ENCODE measurements around the gene TARS2. TPM values are rescaled to one million over a fixed set of nuclear protein-coding genes. Genes with fewer than 3 reads are reported as not detected.

Gene TARS2
- total RNA-seq, 1 donor from 2014 or later: 18.5 TPM

DNA sequence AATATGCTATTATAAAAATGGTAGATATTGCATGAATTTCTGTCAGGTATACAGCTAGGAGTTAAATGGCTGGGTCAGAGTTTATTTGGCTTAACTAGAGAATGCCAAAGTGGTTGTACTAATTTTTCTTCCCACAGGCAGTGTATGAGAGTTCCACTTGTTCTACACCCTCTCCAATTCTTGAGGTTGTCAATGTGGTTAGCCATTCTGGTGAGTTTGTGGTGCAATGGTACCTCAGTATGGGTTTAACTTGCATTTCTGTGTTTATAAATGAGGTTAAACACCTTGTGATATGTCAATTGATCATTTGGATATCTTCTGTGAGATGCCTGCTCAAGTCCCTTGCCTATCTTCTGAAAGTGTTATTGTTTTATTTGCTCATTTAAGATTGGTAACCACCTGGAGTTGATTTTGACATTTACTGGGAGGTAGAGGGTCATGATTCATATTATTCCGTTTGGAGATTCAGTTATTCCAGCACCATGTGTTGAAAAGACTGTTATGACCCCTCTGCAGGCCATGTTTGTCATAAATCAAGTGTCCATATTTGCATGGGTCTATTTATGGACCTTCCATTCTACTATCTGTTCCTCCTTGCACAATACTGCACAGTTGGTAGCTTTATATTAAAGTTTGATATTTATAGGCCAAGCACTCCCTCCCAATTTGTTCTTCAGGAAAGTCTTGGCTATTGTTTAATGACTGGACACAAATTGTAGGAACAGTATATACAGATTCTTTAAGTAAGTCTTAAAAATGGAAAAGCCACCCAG is 34.2 kb downstream of the TARS2 start:
- DNase-seq (no peak), ATAC-seq (no peak)
- TF ChIP-seq, protein P1, sequence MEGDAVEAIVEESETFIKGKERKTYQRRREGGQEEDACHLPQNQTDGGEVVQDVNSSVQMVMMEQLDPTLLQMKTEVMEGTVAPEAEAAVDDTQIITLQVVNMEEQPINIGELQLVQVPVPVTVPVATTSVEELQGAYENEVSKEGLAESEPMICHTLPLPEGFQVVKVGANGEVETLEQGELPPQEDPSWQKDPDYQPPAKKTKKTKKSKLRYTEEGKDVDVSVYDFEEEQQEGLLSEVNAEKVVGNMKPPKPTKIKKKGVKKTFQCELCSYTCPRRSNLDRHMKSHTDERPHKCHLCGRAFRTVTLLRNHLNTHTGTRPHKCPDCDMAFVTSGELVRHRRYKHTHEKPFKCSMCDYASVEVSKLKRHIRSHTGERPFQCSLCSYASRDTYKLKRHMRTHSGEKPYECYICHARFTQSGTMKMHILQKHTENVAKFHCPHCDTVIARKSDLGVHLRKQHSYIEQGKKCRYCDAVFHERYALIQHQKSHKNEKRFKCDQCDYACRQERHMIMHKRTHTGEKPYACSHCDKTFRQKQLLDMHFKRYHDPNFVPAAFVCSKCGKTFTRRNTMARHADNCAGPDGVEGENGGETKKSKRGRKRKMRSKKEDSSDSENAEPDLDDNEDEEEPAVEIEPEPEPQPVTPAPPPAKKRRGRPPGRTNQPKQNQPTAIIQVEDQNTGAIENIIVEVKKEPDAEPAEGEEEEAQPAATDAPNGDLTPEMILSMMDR (IDR thresholded peaks at IDR 0.05): no peak
- H3K27me3 ChIP-seq: no peaks in the 10 kb centered on the region
- intact Hi-C loops (cut with DNase I): no loop called here
- H3K9me3 ChIP-seq: no peaks in the 10 kb centered on the region
- H3K27ac ChIP-seq: no peak overlapping the region
- H3K36me3 ChIP-seq: no peaks in the 10 kb centered on the region
- H3K4me1 ChIP-seq: peaks cover 3% of the 10 kb centered on the region
- H3K4me3 ChIP-seq: no peak overlapping the region

DNA sequence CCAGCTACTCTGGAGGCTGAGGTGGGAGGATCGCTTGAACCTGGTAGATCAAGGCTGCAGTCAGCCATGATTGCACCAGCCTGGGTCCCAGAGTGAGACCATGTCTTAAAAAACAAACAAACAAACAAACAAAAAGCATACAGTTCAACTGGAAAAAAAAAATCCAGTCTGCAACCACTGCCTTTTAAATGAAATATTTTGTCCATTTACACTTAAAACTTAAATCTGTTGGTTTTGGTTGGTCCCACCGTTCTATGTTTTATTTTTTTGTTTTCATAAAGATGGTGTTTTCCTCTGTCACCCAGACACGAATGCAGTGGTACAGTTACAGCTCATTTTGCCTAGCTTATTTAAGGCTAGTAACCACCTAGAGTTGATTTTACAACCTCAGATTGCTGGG is 38.1 kb downstream of the TARS2 start:
- Histone ChIP-seq H3K9me3 (no peaks in the 10 kb centered on the region), H3K27ac (no peak overlapping the region), H3K4me1 (no peaks in the 10 kb centered on the region), H3K27me3 (no peaks in the 10 kb centered on the region), H3K4me3 (no peak overlapping the region), H3K36me3 (no peaks in the 10 kb centered on the region)
- TF ChIP-seq, protein P1 (IDR thresholded peaks at IDR 0.05): no peak
- ATAC-seq (no peak), DNase-seq (no peak)
- intact Hi-C loops (cut with DNase I): no loop called here

DNA sequence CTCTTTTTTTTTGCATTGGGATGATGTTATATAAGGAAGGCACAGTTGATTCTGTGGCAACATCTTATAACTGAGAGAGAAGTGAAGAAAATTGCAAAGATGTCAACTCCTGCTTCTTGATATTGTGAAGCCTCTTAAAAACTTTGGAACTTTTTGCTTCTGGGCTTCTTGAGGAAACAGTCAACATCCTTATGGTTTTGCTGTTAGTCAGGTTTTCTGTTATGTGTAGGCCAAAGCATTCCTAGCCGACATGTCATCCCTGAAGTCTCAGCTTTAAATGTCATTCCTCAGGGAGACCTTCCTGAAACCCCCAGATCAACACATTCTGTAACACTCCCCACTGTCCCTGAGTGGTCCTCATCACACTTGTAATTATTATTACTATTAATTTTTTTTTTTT is 41.0 kb downstream of the TARS2 start:
- Histone ChIP-seq H3K9me3 (no peaks in the 10 kb centered on the region), H3K27me3 (no peaks in the 10 kb centered on the region), H3K4me1 (no peaks in the 10 kb centered on the region), H3K4me3 (no peak overlapping the region), H3K27ac (no peak overlapping the region), H3K36me3 (no peaks in the 10 kb centered on the region)
- intact Hi-C loops (cut with DNase I): no loop called here
- no peak for DNase-seq
- TF ChIP-seq, protein P1 (IDR thresholded peaks at IDR 0.05): no peak
- no peak for ATAC-seq

DNA sequence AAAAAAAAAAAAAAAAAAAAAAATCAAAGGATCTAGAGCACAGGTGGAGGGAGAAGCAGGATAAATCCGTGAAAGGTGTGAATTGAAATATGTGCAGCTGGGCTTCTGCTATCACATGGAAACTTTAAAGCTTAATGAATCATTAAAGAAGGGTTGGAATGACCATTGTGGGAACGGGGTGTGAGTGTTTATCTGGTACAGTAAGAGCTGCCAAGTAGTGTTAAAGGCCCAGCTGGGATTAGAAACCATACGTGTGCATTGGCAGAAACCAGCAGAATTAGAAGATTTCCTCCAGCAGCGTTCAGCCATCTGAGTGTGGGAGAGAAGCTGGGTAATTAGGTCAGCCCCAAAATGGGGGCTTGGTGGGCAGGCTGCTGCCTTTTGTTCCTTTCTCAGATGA is 41.8 kb downstream of the TARS2 start:
- Histone ChIP-seq H3K36me3 (no peaks in the 10 kb centered on the region), H3K27me3 (no peaks in the 10 kb centered on the region), H3K4me1 (no peaks in the 10 kb centered on the region), H3K4me3 (no peak overlapping the region), H3K27ac (no peak overlapping the region), H3K9me3 (no peaks in the 10 kb centered on the region)
- intact Hi-C loops (cut with DNase I): no loop called here
- DNase-seq (no peak), ATAC-seq (no peak)
- TF ChIP-seq, protein P1 (IDR thresholded peaks at IDR 0.05): no peak

DNA sequence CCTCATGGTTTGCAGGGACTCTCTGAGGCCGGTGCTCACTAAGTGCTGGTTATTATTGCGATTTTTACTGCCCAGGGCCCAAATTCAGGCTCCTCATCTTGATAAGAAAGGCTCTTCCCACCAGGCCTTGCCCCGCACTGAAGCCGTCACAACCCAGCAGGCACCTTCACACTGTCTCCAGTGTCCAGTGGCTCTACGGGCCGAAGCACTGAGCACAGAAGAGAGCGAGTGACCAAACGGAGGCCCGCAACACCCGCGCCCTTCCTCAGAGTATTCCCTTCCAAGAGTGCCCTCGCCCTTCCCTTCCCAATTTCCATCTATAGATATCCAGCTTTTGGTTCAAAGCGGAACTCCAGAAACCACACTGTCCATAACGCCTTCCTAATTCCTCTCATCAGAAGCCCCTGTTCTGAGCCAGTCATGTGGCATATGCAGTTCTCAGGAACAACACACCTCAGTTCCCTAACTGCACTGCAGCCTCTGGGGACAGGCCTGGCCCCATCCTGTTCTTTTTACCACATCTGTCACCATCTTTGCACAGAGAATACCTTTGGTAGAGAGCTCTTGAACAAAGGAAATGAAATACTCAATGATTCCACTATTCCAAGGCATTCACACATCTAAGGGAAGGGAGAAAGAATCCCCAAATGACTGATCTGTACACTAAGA is 43.4 kb downstream of the TARS2 start:
- ATAC-seq (no peak), DNase-seq (no peak)

More for the DNA sequence above, 43.4 kb downstream of the TARS2 start:
- no peak overlapping the region for H3K4me3 ChIP-seq
- intact Hi-C loops (cut with DNase I): loop anchor here (5.0 kb wide), 1 partner anchor 63 kb away; no protein-coding TSS in a partner anchor
- H3K27ac ChIP-seq: no peak overlapping the region
- H3K36me3 ChIP-seq: no peaks in the 10 kb centered on the region
- no peaks in the 10 kb centered on the region for H3K27me3 ChIP-seq
- TF ChIP-seq, protein P1 (IDR thresholded peaks at IDR 0.05): no peak
- no peaks in the 10 kb centered on the region for H3K9me3 ChIP-seq
- H3K4me1 ChIP-seq: no peaks in the 10 kb centered on the region

All from upper lobe of right lung (tissue), 1 donor.